Measurements from ENCODE around the gene MRPL48. TPM values are rescaled to one million over a fixed set of nuclear protein-coding genes. Genes with fewer than 3 reads are reported as not detected.

MRPL48 gene
- total RNA-seq, 1 donor from 2014 or later, result 29.3 TPM

DNA sequence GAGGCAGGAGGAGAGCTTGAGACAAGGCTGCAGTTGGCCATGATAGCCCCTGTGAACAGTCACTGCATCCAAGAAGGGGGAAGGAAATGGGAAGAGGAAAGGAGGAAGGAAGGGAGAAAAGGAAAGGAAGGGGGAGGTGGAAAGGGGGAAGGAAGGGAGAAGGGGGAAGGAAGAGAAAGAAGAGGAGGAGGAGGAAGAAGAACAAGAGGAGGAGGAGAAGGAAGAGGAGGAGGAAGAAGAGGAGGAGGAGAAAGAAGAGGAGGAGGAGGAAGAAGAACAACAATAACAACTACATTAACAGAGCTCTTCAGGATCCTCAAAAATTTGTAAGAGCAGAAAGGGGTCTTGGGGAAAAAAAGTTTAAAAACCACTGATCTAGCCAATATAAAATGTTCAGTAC lies 32.0 kb upstream of the MRPL48 start:
- no peaks in the 10 kb centered on the region for H3K27me3 Mint-ChIP-seq (ENCODE audit: low read depth)
- H3K4me3 Mint-ChIP-seq, result no peak overlapping the region
- no peak for TF ChIP-seq CTCF (IDR thresholded peaks at IDR 0.05; ENCODE audit: unreplicated experiment)
- no peak for DNase-seq (ENCODE audit: low spot score in 2 of 2, unreplicated experiment in 2 of 2)
- H3K36me3 Mint-ChIP-seq, result peaks cover 4% of the 10 kb centered on the region
- H3K4me1 Mint-ChIP-seq, result peaks cover 35% of the 10 kb centered on the region
- no peak overlapping the region for H3K27ac Mint-ChIP-seq
- H3K9me3 Mint-ChIP-seq, result no peaks in the 10 kb centered on the region

DNA sequence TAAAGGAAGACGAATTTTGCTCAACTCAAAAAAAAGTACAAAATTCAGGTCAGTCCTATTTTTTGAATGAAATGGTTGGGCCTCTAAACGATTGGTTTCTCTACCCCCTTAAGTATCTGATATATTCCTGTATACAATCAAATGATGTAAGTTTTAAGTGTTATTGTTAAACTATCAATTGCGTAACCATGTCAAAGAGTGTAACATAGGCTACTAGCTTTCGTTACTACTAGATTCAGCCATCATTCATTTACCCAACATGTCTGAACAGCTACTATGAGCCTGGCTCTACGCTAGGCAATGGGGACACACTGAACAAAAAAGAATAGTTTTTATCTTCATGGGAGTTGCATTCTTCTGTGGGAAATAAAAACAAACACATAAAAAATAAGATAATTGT lies 30.1 kb upstream of the MRPL48 start:
- no peak for DNase-seq (ENCODE audit: low spot score in 2 of 2, unreplicated experiment in 2 of 2)
- Mint-ChIP-seq H3K4me1 (peaks cover 30% of the 10 kb centered on the region), H3K27me3 (ENCODE audit: low read depth) (no peaks in the 10 kb centered on the region), H3K9me3 (no peaks in the 10 kb centered on the region), H3K36me3 (peaks cover 3% of the 10 kb centered on the region), H3K27ac (no peak overlapping the region), H3K4me3 (no peak overlapping the region)
- TF ChIP-seq CTCF (IDR thresholded peaks at IDR 0.05; ENCODE audit: unreplicated experiment), result no peak

DNA sequence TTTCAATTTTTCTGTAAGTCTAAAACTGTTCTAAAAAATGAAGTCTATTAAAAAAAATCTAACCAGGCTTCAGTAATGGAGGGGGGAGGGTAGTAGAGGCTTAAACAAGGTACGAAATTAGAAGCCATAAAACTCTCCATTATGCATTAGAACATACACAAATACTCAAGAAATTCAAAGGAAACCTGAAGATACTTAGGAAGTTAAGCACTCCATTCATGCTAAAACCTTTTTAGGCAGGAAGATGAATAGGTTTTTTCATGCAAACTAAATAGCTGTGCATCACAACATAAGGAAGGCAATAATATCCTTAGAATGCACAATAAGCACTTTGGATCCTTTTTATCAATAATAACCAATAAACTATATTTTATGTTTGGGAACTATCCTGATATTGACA lies 29.2 kb upstream of the MRPL48 start:
- H3K4me3 Mint-ChIP-seq, result peak overlapping the region; percentile 97
- TF ChIP-seq CTCF (IDR thresholded peaks at IDR 0.05; ENCODE audit: unreplicated experiment), result no peak
- H3K36me3 Mint-ChIP-seq, result peaks cover 3% of the 10 kb centered on the region
- peak overlapping the region; percentile 66 for H3K27ac Mint-ChIP-seq
- no peaks in the 10 kb centered on the region for H3K9me3 Mint-ChIP-seq
- H3K27me3 Mint-ChIP-seq (ENCODE audit: low read depth), result no peaks in the 10 kb centered on the region
- DNase-seq (ENCODE audit: low spot score in 2 of 2, unreplicated experiment in 2 of 2), result no peak
- H3K4me1 Mint-ChIP-seq, result peaks cover 28% of the 10 kb centered on the region

- TF ChIP-seq CTCF (IDR thresholded peaks at IDR 0.05; ENCODE audit: unreplicated experiment), result peak; percentile 36
- DNase-seq (ENCODE audit: low spot score in 2 of 2, unreplicated experiment in 2 of 2), result no peak
- no peaks in the 10 kb centered on the region for H3K9me3 Mint-ChIP-seq
- no peaks in the 10 kb centered on the region for H3K36me3 Mint-ChIP-seq
- H3K4me1 Mint-ChIP-seq, result peaks cover 26% of the 10 kb centered on the region
- H3K27ac Mint-ChIP-seq, result peak overlapping the region; percentile 98
- H3K27me3 Mint-ChIP-seq (ENCODE audit: low read depth), result no peaks in the 10 kb centered on the region
- H3K4me3 Mint-ChIP-seq, result peak overlapping the region; percentile 97
These were observed 28.0 kb upstream of the MRPL48 start for GRCh38 chr11:73759610-73760134.

- Mint-ChIP-seq H3K27ac (peak overlapping the region; percentile 98), H3K9me3 (no peaks in the 10 kb centered on the region), H3K4me1 (peaks cover 26% of the 10 kb centered on the region), H3K4me3 (peak overlapping the region; percentile 97), H3K27me3 (ENCODE audit: low read depth) (no peaks in the 10 kb centered on the region), H3K36me3 (no peaks in the 10 kb centered on the region)
- DNase-seq (ENCODE audit: low spot score in 2 of 2, unreplicated experiment in 2 of 2), result peak in 1 of 2 experiments; percentile 27
- no peak for TF ChIP-seq CTCF (IDR thresholded peaks at IDR 0.05; ENCODE audit: unreplicated experiment)
These were observed 27.5 kb upstream of the MRPL48 start for GRCh38 chr11:73760135-73760678.

All from mesothelial cell of epicardium (in vitro differentiated cells).